Astrocyte of the cerebellum (primary cell): ENCODE data around the gene LDB2.

Source experiments
- DNase-seq: peaks from one replicate; pipeline ENCODE4 v3.0.0-alpha.2; 2011; ENCODE audit warnings: low read depth
- H3K4me3 ChIP-seq: 2 replicates; pipeline ENCODE4 v1.5.1; 2011; ENCODE audit warnings: mild to moderate bottlenecking, low read depth, low read length, moderate library complexity
- in situ Hi-C: cut with HindIII; loops from 2 replicates; pipeline ENCODE4 v1.10.0; 2017; ENCODE audit warnings: low sequenced_read_pairs
- TF ChIP-seq, protein P1 (sequence below): IDR thresholded peaks from 2 replicates; pipeline ENCODE4 v1.5.1; 2012; ENCODE audit warnings: low read length, low read depth, moderate library complexity, mild to moderate bottlenecking; ENCODE audit errors: missing control alignments

The LDB2 gene

DNA sequence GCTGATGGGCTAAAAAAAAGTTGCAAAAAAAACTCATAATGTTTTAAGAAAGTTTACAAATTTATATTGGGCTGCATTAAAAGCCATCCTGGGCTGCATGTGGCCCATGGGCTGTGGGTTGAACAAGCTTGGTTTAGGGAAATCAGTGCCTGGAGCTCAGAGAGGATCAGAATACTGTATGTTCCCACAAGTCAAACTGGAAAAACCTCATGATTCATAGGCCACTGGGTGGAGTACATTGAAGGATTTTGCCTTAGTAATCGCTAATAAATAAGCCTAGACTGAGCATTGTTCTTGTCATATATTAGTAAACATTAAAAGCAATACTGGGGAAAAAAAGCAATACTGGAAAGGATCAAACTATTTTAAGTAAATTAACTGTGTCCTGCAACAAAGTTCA, 425.9 kb downstream of the LDB2 start:
- DNase-seq, result no peak
- no peak overlapping the region for H3K4me3 ChIP-seq
- in situ Hi-C loops, result no loop called here
- TF ChIP-seq, protein P1, sequence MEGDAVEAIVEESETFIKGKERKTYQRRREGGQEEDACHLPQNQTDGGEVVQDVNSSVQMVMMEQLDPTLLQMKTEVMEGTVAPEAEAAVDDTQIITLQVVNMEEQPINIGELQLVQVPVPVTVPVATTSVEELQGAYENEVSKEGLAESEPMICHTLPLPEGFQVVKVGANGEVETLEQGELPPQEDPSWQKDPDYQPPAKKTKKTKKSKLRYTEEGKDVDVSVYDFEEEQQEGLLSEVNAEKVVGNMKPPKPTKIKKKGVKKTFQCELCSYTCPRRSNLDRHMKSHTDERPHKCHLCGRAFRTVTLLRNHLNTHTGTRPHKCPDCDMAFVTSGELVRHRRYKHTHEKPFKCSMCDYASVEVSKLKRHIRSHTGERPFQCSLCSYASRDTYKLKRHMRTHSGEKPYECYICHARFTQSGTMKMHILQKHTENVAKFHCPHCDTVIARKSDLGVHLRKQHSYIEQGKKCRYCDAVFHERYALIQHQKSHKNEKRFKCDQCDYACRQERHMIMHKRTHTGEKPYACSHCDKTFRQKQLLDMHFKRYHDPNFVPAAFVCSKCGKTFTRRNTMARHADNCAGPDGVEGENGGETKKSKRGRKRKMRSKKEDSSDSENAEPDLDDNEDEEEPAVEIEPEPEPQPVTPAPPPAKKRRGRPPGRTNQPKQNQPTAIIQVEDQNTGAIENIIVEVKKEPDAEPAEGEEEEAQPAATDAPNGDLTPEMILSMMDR, result no peak

DNA sequence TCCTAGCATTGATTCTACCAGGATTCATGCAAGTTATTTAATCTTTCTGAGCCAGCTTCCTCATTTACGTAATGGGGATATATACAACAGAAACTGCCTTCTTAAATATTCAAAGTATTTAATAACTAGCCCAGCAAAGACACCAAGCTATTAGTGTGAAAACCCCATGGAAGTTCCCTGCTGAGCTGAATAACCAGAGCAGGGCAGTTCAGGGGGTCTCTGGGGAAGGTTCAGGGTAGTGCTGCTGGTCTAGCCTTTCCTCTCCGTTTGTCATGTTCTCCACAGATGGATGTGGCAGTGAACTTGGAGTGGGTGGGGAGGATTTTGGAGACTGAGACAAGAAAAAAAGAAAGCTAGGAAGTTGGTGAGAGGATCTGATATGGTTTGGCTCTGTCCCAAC, 431.4 kb downstream of the LDB2 start:
- in situ Hi-C loops, result no loop called here
- DNase-seq, result no peak
- TF ChIP-seq, protein P1, result no peak
- no peak overlapping the region for H3K4me3 ChIP-seq

DNA sequence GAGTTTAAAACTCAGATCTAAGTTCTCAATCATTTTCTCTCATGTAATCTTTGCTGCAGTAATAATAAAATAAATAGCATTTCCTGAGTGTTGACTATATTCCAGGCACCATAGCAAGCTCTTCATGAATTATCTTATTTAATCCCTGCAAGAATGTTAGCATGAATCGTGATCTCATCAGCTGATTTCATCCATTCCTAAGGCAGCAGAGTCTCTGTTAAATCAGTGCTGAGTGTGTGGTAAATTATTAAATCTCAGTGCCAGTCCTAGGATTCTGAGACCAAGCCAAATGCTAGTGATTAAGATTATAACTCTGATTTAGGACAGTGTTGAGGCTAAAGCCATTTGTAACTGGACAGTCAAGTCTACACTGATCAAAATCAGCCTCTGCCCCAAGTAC, 431.9 kb downstream of the LDB2 start:
- in situ Hi-C loops, result no loop called here
- TF ChIP-seq, protein P1, result no peak
- DNase-seq, result no peak
- no peak overlapping the region for H3K4me3 ChIP-seq

DNA sequence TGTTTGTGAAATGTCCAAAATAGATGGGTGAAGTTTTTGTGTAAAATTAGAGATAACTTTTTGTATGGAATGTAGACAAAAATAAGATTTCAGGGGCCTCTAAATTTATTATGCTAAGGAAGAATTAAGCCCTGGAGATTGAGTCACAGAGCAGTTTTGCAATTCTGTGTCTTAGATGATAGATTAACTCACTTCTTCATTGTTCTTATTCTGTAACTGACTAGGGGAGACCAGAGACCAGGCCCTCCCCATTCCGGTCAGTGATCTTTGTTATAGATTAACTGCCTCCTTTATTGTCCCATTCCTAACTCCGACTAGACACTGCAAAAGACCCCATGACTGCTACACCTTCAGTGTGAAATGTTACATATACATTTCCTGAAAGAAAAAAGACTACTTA, 433.8 kb downstream of the LDB2 start:
- H3K4me3 ChIP-seq, result no peak overlapping the region
- no peak for DNase-seq
- TF ChIP-seq, protein P1, result no peak
- in situ Hi-C loops, result no loop called here

DNA sequence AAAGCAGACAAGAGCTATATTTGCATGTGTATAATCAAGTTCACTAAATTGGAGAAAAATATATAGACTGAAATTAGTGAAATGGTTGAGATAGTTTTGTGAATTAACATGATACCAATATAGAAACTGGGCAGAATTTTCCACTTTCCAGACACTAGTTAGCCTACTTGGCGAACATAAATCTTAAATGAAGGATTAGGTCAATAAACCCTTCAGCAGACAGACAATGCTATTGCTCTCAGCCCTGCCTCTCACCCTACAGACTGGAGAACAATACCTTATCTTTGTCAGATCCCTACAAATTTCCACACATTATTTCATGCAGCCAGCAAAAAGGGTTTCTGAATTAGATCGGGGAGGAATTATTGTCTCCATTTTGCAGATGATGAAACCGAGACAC, 435.8 kb downstream of the LDB2 start:
- in situ Hi-C loops, result no loop called here
- TF ChIP-seq, protein P1, result no peak
- DNase-seq, result no peak
- no peak overlapping the region for H3K4me3 ChIP-seq

DNA sequence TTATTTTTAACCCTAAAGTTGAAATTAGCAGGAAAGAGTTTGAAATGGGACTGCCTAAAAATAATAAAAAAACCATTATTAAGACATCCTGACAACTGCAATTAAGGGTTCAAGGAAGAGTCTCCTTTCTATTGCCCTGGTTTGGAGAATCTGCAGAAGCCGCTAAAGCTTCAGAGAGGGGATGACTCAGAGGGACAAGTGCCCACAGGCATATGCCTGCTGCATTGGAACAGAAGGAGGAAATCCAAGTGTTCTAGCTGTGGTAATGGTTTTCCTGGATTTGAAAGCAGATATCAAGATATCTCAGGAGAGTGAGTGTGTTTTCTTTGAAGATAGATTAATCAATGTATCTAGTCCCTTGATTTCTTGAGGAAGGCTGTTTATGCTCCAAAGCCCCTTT, 437.1 kb downstream of the LDB2 start:
- no peak overlapping the region for H3K4me3 ChIP-seq
- no peak for DNase-seq
- in situ Hi-C loops, result no loop called here
- TF ChIP-seq, protein P1, result no peak

DNA sequence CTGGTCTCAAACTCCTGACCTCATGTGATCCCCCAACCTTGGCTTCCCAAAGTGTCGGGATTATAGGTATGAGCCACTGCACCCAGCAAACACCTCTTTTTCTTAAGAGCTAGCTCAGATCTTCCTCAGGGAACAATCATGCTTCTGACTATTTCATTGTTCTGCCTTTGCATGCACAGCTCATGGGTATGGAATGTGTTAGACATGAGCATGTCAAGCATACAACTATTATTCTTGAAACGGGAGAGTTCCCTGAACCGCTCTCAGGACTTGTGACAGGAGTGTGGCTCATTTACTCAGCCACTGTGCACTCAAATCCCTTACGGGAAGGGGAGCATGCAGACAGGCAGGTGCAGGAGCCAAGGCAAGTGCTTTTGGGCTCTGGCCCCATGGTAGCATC, 440.5 kb downstream of the LDB2 start:
- in situ Hi-C loops, result no loop called here
- DNase-seq, result no peak
- TF ChIP-seq, protein P1, result no peak
- no peak overlapping the region for H3K4me3 ChIP-seq
